K562 (cell line): ENCODE results near the gene RNF115. TPM values are rescaled to one million over a fixed set of nuclear protein-coding genes. Genes with fewer than 3 reads are reported as not detected.

Source experiments
- C11orf30 ChIP-seq: fragments of 450-650 bp; IDR thresholded peaks from 2 replicates; pipeline ENCODE4 v1.6.1; 2016; ENCODE audit warnings: low read depth, mild to moderate bottlenecking
- CBX8 ChIP-seq: fragments of 200-600 bp; sonication (generic); IDR thresholded peaks from 2 replicates; pipeline ENCODE4 v1.6.1; 2012; ENCODE audit warnings: borderline replicate concordance, mixed run types, low read depth, mild to moderate bottlenecking, moderate library complexity, mixed read lengths, low read length, control low read depth, inconsistent platforms; ENCODE audit not compliant: poor library complexity, severe bottlenecking; ENCODE audit errors: extremely low read depth
- CREB3 ChIP-seq: fragments of 450-650 bp; conservative IDR thresholded peaks from 2 replicates; pipeline ENCODE4 v1.6.1; 2016; ENCODE audit warnings: missing genetic modification characterization, low read depth, mild to moderate bottlenecking, missing compliant biosample characterization, moderate library complexity
- ETV6 ChIP-seq, 3 experiments: fragments of 150-350 bp in 1 of 3; sonication (generic) in 1 of 3; formaldehyde crosslinking in 1 of 3; IDR thresholded peaks; 2 replicates each; pipeline versions ENCODE4 v1.6.1 to v1.8.0; 2014 to 2022; ENCODE audit warnings: borderline replicate concordance in 2 of 3, low read depth in 2 of 3, antibody characterized with exemption in 1 of 3, low read length in 1 of 3, mild to moderate bottlenecking in 1 of 3, missing genetic modification reagents in 1 of 3
- FOXM1 ChIP-seq, 2 experiments: fragments of 450-650 bp in 1 of 2; sonication (generic) in 1 of 2; formaldehyde crosslinking in 1 of 2; IDR thresholded peaks; 2 replicates each; pipeline versions ENCODE4 v1.6.1 to v1.9.0; 2017 to 2022; ENCODE audit warnings: low read depth in 2 of 2, mild to moderate bottlenecking in 2 of 2, missing genetic modification reagents in 1 of 2, moderate library complexity in 1 of 2
- HIVEP1 ChIP-seq: fragments of 250-450 bp; sonication (Bioruptor Pico); IDR thresholded peaks from 2 replicates; pipeline ENCODE4 v1.4.0; 2020; ENCODE audit warnings: mild to moderate bottlenecking
- HNRNPK ChIP-seq: fragments of 200-400 bp; formaldehyde crosslinking; IDR thresholded peaks from one replicate; pipeline ENCODE4 v1.6.1; 2018; ENCODE audit warnings: mild to moderate bottlenecking, low read depth, low read length; ENCODE audit not compliant: poor library complexity, severe bottlenecking
- MAFF ChIP-seq: IDR thresholded peaks from 2 replicates; pipeline ENCODE4 v1.6.1; 2012; ENCODE audit warnings: low read length, improper control_type of control experiment
- MAFG ChIP-seq: fragments of 450-650 bp; conservative IDR thresholded peaks from 2 replicates; pipeline ENCODE4 v1.6.1; 2016; ENCODE audit warnings: missing genetic modification characterization, missing compliant biosample characterization
- MTF1 ChIP-seq: fragments of 250-450 bp; sonication (Bioruptor Pico); IDR thresholded peaks from 2 replicates; pipeline ENCODE4 v1.9.0; 2021; ENCODE audit warnings: moderate library complexity, mild to moderate bottlenecking, inconsistent platforms, borderline replicate concordance
- NR3C1 ChIP-seq: sonication (generic); formaldehyde crosslinking; IDR thresholded peaks from 2 replicates; pipeline ENCODE4 v1.8.1; 2022; ENCODE audit warnings: missing genetic modification reagents
- PHTF2 ChIP-seq: fragments of 250-450 bp; sonication (Bioruptor Pico); IDR thresholded peaks from 2 replicates; pipeline ENCODE4 v1.5.0; 2021; ENCODE audit warnings: mild to moderate bottlenecking
- RBM17 ChIP-seq: fragments of 200-400 bp; formaldehyde crosslinking; IDR thresholded peaks from 2 replicates; pipeline ENCODE4 v1.6.1; 2017; ENCODE audit warnings: low read depth, mild to moderate bottlenecking, low read length, borderline replicate concordance
- SIRT6 ChIP-seq: IDR thresholded peaks from one replicate; pipeline ENCODE4 v1.6.1; 2012; ENCODE audit warnings: low read depth, mild to moderate bottlenecking, control low read depth, inconsistent platforms, low read length, moderate library complexity
- SPI1 ChIP-seq: IDR thresholded peaks from 2 replicates; pipeline ENCODE4 v1.6.1; 2011; ENCODE audit warnings: low read depth, low read length, control low read depth, borderline replicate concordance
- ZC3H4 ChIP-seq: sonication (generic); formaldehyde crosslinking; IDR thresholded peaks from 2 replicates; pipeline ENCODE4 v1.9.0; 2021; ENCODE audit warnings: missing genetic modification reagents, borderline replicate concordance
- ZFP30 ChIP-seq: fragments of 250-450 bp; sonication (Bioruptor Pico); IDR thresholded peaks from 2 replicates; pipeline ENCODE4 v1.8.0; 2022; ENCODE audit warnings: moderate library complexity, mild to moderate bottlenecking, inconsistent platforms, borderline replicate concordance
- ZNF316 ChIP-seq: fragments of 450-650 bp; IDR thresholded peaks from 2 replicates; pipeline ENCODE4 v1.6.1; 2016
- ZNF354B ChIP-seq: fragments of 250-450 bp; sonication (Bioruptor Pico); IDR thresholded peaks from 2 replicates; pipeline ENCODE4 v1.4.0; 2020
- ZNF561 ChIP-seq: fragments of 450-650 bp; formaldehyde crosslinking; conservative IDR thresholded peaks from 2 replicates; pipeline ENCODE4 v1.4.0; 2020; ENCODE audit warnings: mild to moderate bottlenecking, moderate library complexity
- ZNF584 ChIP-seq: fragments of 200-800 bp; sonication (Bioruptor generic); IDR thresholded peaks from 2 replicates; pipeline ENCODE4 v1.6.1; 2016; ENCODE audit warnings: low read depth, mild to moderate bottlenecking, missing genetic modification characterization, missing compliant biosample characterization
- ZNF696 ChIP-seq: fragments of 250-450 bp; sonication (Bioruptor Pico); conservative IDR thresholded peaks from 2 replicates; pipeline ENCODE4 v1.4.0; 2020; ENCODE audit warnings: mild to moderate bottlenecking, moderate library complexity
- ZNF75A ChIP-seq: fragments of 450-650 bp; formaldehyde crosslinking; IDR thresholded peaks from 2 replicates; pipeline ENCODE4 v1.4.0; 2020; ENCODE audit warnings: mild to moderate bottlenecking
- ZNF77 ChIP-seq: fragments of 250-450 bp; sonication (Bioruptor Pico); IDR thresholded peaks from 2 replicates; pipeline ENCODE4 v1.5.0; 2020
- polyA plus RNA-seq, 8 experiments: library from polyadenylated mRNA; depleted of rRNA in 4 of 8; stranded (reverse) in 5 of 8; unstranded in 3 of 8; fragments of >200 nt; fragmentation: Nextera tagmentation in 2 of 8; fragmentation: Illumina TruSeq in 1 of 8; extraction: Ambion mirVana in 2 of 8; extraction: Trizol in 1 of 8; gene quantifications; 2 replicates each; pipeline versions ENCODE4 v1.2.1 to v1.2.3, GENCODE V29; 2011 to 2014; ENCODE audit warnings: inconsistent platforms in 1 of 8, missing spikeins in 1 of 8
- total RNA-seq, 7 experiments: library from RNA; depleted of rRNA in 6 of 7; stranded (reverse); fragments of >200 nt in 6 of 7; fragmentation: Illumina TruSeq in 2 of 7; extraction: Trizol in 2 of 7; gene quantifications; 2 replicates each; pipeline versions ENCODE4 v1.2.1 to v1.2.3, GENCODE V29; 2011 to 2021; ENCODE audit warnings: low replicate concordance in 1 of 7
- TF ChIP-seq, protein P1 (sequence below): IDR thresholded peaks from 2 replicates; pipeline ENCODE4 v1.6.1; 2011; ENCODE audit not compliant: insufficient read length; ENCODE audit errors: extremely low read depth
- TF ChIP-seq, protein P2 (sequence below): fragments of 200-800 bp; sonication (Bioruptor generic); IDR thresholded peaks from 2 replicates; pipeline ENCODE4 v1.6.1; 2017; ENCODE audit warnings: missing genetic modification characterization, missing compliant biosample characterization

Gene RNF115
- total and polyA plus RNA-seq, 9 of the 15 experiments (the other 6 are each of a cell fraction or from before 2014, with no cell fraction given), result 1.9 to 14.3 (median 9.5) TPM

- no peak for TF ChIP-seq HNRNPK
- TF ChIP-seq SIRT6, result no peak
- no peak for TF ChIP-seq ZFP30 (CRISPR knock-in tag)
- TF ChIP-seq ZNF354B (CRISPR knock-in tag), result no peak
- no peak for TF ChIP-seq NR3C1
- TF ChIP-seq, protein P1, sequence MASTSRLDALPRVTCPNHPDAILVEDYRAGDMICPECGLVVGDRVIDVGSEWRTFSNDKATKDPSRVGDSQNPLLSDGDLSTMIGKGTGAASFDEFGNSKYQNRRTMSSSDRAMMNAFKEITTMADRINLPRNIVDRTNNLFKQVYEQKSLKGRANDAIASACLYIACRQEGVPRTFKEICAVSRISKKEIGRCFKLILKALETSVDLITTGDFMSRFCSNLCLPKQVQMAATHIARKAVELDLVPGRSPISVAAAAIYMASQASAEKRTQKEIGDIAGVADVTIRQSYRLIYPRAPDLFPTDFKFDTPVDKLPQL, result no peak
- peak; percentile 95 for TF ChIP-seq ZNF316
- TF ChIP-seq ZNF584 (CRISPR knock-in tag), result no peak
- no peak for TF ChIP-seq ZNF561 (CRISPR knock-in tag)
- no peak for TF ChIP-seq PHTF2 (CRISPR knock-in tag)
- peak; percentile 90 for TF ChIP-seq C11orf30
- TF ChIP-seq CBX8, result no peak
- TF ChIP-seq SPI1, result no peak
- no peak for TF ChIP-seq RBM17
- no peak for TF ChIP-seq ZC3H4 (CRISPR knock-in tag)
- no peak for TF ChIP-seq FOXM1 (IDR thresholded peaks at IDR 0.05; ENCODE audit: low read depth)
- no peak for TF ChIP-seq FOXM1 (CRISPR knock-in tag; IDR thresholded peaks at IDR 0.05; ENCODE audit: low read depth)
- TF ChIP-seq ZNF75A (CRISPR knock-in tag), result no peak
- TF ChIP-seq, protein P2, sequence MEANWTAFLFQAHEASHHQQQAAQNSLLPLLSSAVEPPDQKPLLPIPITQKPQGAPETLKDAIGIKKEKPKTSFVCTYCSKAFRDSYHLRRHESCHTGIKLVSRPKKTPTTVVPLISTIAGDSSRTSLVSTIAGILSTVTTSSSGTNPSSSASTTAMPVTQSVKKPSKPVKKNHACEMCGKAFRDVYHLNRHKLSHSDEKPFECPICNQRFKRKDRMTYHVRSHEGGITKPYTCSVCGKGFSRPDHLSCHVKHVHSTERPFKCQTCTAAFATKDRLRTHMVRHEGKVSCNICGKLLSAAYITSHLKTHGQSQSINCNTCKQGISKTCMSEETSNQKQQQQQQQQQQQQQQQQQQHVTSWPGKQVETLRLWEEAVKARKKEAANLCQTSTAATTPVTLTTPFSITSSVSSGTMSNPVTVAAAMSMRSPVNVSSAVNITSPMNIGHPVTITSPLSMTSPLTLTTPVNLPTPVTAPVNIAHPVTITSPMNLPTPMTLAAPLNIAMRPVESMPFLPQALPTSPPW (CRISPR knock-in tag), result no peak
- no peak for TF ChIP-seq ETV6 (IDR thresholded peaks at IDR 0.05; ENCODE audit: borderline replicate concordance in 1 of 2, low read depth in 2 of 2, low read length in 1 of 2)
- no peak for TF ChIP-seq ETV6 (CRISPR knock-in tag; IDR thresholded peaks at IDR 0.05; ENCODE audit: borderline replicate concordance)
- peak; percentile 86 for TF ChIP-seq MAFG (tag)
- no peak for TF ChIP-seq HIVEP1
- no peak for TF ChIP-seq CREB3 (tag)
- no peak for TF ChIP-seq ZNF696
- no peak for TF ChIP-seq MTF1 (CRISPR knock-in tag)
- peak; percentile 89 for TF ChIP-seq MAFF
- TF ChIP-seq ZNF77, result no peak
Observed at GRCh38 chr1:145759721-145760120, 64.2 kb downstream of the RNF115 start (continued).
